Breast epithelium (tissue), 4 donors: Measurements from ENCODE around the gene KAT6B. TPM values are rescaled to one million over a fixed set of nuclear protein-coding genes. Genes with fewer than 3 reads are reported as not detected.
"Not testable (repeated sequence)": the region's sequence is repeated elsewhere in the genome, so short reads cannot be mapped to it uniquely, and the experiment has no call there.

Source experiments
- DNase-seq, 2 donors: peaks; one replicate each; pipeline ENCODE4 v3.0.0-alpha.2; 2019; ENCODE audit warnings: low spot score in 2 of 2
- H3K27ac ChIP-seq, 2 donors: fragments of 200-600 bp; sonication (generic) in 1 of 2; one replicate each; pipeline ENCODE4 v1.5.1; 2016 to 2019; ENCODE audit warnings: mild to moderate bottlenecking in 1 of 2
- H3K27me3 ChIP-seq, 2 donors: fragments of 200-600 bp; sonication (generic) in 1 of 2; one replicate each; pipeline versions ENCODE4 v1.5.1 to v1.6.0; 2017 to 2019; ENCODE audit warnings: control low read depth in 1 of 2, mild to moderate bottlenecking in 1 of 2
- H3K36me3 ChIP-seq: fragments of 200-600 bp; one replicate; pipeline ENCODE4 v1.5.1; 2019
- H3K4me1 ChIP-seq, 2 donors: fragments of 200-600 bp; sonication (generic); one replicate each; pipeline ENCODE4 v1.5.1; 2016 to 2019; ENCODE audit warnings: control low read depth in 1 of 2
- H3K4me3 ChIP-seq, 3 donors: fragments of 200-600 bp; sonication (generic); 1 replicate in 2 of 3; 2 replicates in 1 of 3; pipeline ENCODE4 v1.5.1; 2016 to 2019; ENCODE audit warnings: mild to moderate bottlenecking in 3 of 3, moderate library complexity in 2 of 3
- H3K9me3 ChIP-seq, 2 donors: fragments of 200-600 bp; sonication (generic) in 1 of 2; one replicate each; pipeline ENCODE4 v1.5.1; 2016 to 2019; ENCODE audit warnings: control low read depth in 1 of 2
- POLR2A ChIP-seq: fragments of 450-650 bp; IDR thresholded peaks from one replicate; pipeline ENCODE4 v1.6.1; 2016; ENCODE audit warnings: antibody characterized with exemption, mild to moderate bottlenecking, moderate library complexity
- POLR2AphosphoS5 ChIP-seq, 3 donors: sonication (generic); formaldehyde crosslinking; IDR thresholded peaks; one replicate each; pipeline ENCODE4 v1.6.1; 2017; ENCODE audit warnings: antibody characterized with exemption in 3 of 3
- intact Hi-C: fragments of 100-400 bp; cut with DNase I; formaldehyde crosslinking; loops from one replicate; pipeline ENCODE4 v1.15.1; 2023; ENCODE audit warnings: low total_unique reads
- total RNA-seq, 3 donors: library from RNA; depleted of rRNA; stranded (reverse); fragments of >200 nt; gene quantifications; one replicate each; pipeline ENCODE4 v1.1.0, GENCODE V29; 2016
- TF ChIP-seq, protein P1 (sequence below), 3 donors: fragments of 450-650 bp; IDR thresholded peaks; one replicate each; pipeline ENCODE4 v1.5.1; 2016 to 2017; ENCODE audit warnings: antibody characterized with exemption in 3 of 3, mild to moderate bottlenecking in 3 of 3, moderate library complexity in 3 of 3

The KAT6B gene
- total RNA-seq, 3 donors from 2014 or later = 46.2 to 90.3 (median 55.7) TPM

DNA sequence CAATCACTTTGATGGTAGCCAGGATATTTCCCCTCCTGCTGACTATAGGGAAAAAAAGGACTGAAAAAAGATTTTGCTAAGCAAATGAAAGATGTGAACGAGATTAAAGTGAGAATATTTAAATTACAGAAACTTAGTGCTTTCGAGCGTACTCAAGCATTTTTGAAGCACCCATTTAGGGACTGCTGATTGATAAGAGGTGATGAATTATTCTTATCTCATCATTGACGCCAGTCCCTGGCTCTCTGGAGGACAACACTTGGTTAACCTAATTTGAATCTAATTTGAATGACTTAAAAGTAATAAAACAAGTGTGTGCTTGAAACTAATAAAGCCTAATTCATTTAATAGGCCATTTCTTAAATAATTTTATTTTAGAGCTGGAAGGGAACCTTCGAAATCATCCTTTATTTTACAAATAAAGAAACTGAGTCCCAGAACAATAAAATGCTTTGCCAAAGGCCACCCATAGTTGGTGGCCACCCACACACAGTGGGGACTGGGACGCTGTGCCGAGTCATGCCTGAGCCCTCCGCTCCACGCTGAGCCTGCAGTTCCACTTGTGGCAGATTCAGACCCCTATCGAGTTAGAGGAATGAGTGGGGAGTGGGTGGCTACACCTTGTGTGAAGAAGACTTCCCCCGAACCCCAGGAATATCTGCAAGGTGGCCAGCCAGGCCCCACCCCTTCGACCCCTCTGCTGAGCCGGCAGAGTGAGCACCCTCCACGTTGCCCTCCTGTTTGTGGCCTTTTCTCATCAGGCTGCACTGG lies 223.9 kb downstream of the KAT6B start:
- no peak for DNase-seq
- Histone ChIP-seq H3K9me3 (no peaks in the 10 kb centered on the region), H3K36me3 (no peaks in the 10 kb centered on the region), H3K4me3 (no peak overlapping the region), H3K27ac (no peak overlapping the region), H3K27me3 (no peaks in the 10 kb centered on the region), H3K4me1 (no peaks in the 10 kb centered on the region)
- intact Hi-C loops = no loop called here
- no peak for TF ChIP-seq POLR2AphosphoS5 (IDR thresholded peaks at IDR 0.05)
- no peak for TF ChIP-seq POLR2A
- TF ChIP-seq, protein P1, sequence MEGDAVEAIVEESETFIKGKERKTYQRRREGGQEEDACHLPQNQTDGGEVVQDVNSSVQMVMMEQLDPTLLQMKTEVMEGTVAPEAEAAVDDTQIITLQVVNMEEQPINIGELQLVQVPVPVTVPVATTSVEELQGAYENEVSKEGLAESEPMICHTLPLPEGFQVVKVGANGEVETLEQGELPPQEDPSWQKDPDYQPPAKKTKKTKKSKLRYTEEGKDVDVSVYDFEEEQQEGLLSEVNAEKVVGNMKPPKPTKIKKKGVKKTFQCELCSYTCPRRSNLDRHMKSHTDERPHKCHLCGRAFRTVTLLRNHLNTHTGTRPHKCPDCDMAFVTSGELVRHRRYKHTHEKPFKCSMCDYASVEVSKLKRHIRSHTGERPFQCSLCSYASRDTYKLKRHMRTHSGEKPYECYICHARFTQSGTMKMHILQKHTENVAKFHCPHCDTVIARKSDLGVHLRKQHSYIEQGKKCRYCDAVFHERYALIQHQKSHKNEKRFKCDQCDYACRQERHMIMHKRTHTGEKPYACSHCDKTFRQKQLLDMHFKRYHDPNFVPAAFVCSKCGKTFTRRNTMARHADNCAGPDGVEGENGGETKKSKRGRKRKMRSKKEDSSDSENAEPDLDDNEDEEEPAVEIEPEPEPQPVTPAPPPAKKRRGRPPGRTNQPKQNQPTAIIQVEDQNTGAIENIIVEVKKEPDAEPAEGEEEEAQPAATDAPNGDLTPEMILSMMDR (IDR thresholded peaks at IDR 0.05) = no peak

DNA sequence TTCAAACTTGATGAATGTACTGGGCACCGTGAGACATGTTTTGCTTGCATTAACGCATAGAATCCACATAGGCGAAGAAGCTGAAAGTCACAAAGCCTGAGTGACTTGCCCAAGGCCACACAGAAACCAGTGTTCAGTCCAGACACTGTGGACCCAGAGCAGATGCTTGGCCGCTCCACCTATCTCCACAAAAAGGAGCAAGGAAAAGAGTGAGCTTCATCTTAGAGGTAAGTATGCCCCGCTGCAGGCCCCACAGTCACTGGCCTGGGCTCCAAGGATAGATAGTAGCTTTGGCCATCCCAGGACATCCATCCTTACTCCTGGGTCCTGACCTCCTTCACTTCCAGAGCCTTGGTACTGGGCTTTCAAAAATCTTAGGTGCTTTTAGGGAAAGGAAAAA lies 224.9 kb downstream of the KAT6B start:
- Histone ChIP-seq H3K9me3 (no peaks in the 10 kb centered on the region), H3K4me1 (no peaks in the 10 kb centered on the region), H3K27ac (no peak overlapping the region), H3K27me3 (no peaks in the 10 kb centered on the region), H3K4me3 (no peak overlapping the region), H3K36me3 (no peaks in the 10 kb centered on the region)
- no peak for DNase-seq
- TF ChIP-seq, protein P1 (IDR thresholded peaks at IDR 0.05) = no peak
- TF ChIP-seq POLR2AphosphoS5 (IDR thresholded peaks at IDR 0.05) = no peak
- no peak for TF ChIP-seq POLR2A
- intact Hi-C loops = no loop called here

DNA sequence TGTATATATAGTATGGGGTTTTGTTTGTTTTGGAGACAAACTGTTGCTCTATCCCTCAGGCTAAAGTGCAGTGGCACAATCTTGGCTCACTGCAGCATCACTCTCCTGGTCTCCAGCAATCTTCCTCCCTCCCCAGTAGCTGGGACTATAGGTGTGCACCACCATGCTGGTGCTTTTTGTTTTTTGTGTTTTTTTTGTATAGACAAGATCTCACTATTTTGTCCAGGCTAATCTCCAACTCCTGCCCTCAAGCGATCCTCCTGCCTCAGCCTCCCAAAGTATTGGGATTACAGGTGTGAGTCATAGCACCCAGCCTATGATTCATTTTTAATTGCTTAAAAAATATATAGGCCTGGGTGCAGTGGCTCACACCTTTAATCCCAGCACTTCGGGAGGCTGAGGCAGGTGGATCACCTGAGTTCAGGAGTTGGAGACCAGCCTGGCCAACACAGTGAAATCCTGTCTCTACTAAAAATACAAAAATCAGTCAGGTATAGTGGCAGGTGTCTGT lies 229.6 kb downstream of the KAT6B start:
- H3K9me3 ChIP-seq, intact Hi-C loops, H3K4me1 ChIP-seq, H3K4me3 ChIP-seq, H3K27ac ChIP-seq, H3K36me3 ChIP-seq, DNase-seq, H3K27me3 ChIP-seq: not testable (repeated sequence)

DNA sequence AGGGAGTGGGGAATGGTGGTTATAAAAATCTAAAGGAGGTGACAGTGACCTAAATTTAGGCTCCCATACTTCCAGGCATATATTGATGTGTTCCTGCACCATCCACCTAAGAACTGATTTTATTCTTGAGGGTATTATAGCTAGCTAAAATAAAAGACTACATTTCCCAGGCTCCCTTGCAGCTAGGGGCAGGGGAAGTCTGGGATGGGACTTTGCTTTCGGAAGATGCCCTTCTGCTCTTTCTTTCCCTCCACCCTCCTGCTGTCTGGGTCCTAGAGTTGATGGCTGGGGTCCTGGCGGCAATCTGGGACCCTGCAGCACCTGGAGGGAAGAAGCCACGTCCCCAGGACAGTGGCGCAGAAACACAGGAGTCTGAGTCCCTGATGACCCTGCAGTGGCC lies 231.3 kb downstream of the KAT6B start:
- intact Hi-C loops = no loop called here
- no peaks in the 10 kb centered on the region for H3K36me3 ChIP-seq
- TF ChIP-seq POLR2AphosphoS5 (IDR thresholded peaks at IDR 0.05) (no peak), POLR2A (no peak)
- TF ChIP-seq, protein P1 (IDR thresholded peaks at IDR 0.05) = no peak
- peak overlapping the region in 1 of 3 donors; percentile 13 for H3K4me3 ChIP-seq
- no peaks in the 10 kb centered on the region for H3K9me3 ChIP-seq
- no peaks in the 10 kb centered on the region for H3K27me3 ChIP-seq
- H3K4me1 ChIP-seq = no peaks in the 10 kb centered on the region
- DNase-seq = no peak
- H3K27ac ChIP-seq = no peak overlapping the region

DNA sequence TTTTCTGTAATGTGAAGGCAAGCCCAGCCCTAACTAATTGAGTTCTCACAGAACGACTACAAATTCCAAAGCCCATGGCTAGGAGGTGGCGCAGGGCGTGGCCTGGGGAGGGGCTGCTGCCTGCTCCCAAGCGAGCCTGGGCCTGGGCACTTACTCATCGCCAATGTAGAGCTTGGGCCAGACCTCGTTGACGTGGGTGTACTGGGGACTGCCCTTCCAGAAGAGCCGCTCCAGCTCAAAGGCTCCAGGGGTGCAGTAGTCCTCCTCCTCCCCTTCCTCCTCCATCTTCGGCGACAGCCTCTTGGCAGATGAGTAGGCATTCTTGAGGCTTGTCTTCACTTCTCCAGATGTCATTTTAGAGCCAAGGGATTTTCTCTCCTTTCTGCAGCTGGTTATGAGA lies 231.8 kb downstream of the KAT6B start:
- TF ChIP-seq POLR2A (no peak), POLR2AphosphoS5 (IDR thresholded peaks at IDR 0.05) (no peak)
- TF ChIP-seq, protein P1 (IDR thresholded peaks at IDR 0.05) = no peak
- Histone ChIP-seq H3K9me3 (no peaks in the 10 kb centered on the region), H3K27ac (no peak overlapping the region), H3K27me3 (no peaks in the 10 kb centered on the region), H3K4me1 (no peaks in the 10 kb centered on the region), H3K4me3 (peak overlapping the region in 1 of 3 donors; percentile 13), H3K36me3 (no peaks in the 10 kb centered on the region)
- intact Hi-C loops = no loop called here
- no peak for DNase-seq
